GM18870 (cell line): ENCODE results near the gene EYA2.

Experiments used
- ATAC-seq: cut with Tn5 transposase; IDR thresholded peaks from one replicate; pipeline ENCODE4 v1.9.1; 2021; ENCODE audit warnings: moderate library complexity; ENCODE audit not compliant: unreplicated experiment

EYA2 gene

GRCh38 chr20:47058236-47058635, 163.6 kb downstream of the EYA2 start:
- no peak for ATAC-seq

- ATAC-seq = no peak
Measured at GRCh38 chr20:47059536-47059935, 164.9 kb downstream of the EYA2 start.

DNA sequence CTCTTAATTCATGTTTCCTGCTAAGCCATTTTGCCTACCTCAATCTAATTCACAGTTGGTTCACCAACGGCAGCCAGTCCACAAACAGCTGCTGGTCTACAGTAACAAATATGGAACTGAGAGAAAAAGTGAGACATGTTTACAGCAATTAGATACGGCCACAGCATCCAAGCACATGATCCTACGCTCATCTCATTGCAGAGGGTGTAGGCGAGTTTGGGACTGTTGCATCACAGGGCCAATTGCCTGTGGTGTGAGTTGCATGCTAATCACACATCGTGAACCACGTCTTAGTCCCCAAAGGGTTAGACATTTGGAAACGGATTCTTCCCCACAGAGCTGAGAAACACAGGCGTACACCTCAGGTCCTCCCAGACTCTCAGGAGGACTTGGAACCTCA, 166.9 kb downstream of the EYA2 start:
- ATAC-seq = no peak

DNA sequence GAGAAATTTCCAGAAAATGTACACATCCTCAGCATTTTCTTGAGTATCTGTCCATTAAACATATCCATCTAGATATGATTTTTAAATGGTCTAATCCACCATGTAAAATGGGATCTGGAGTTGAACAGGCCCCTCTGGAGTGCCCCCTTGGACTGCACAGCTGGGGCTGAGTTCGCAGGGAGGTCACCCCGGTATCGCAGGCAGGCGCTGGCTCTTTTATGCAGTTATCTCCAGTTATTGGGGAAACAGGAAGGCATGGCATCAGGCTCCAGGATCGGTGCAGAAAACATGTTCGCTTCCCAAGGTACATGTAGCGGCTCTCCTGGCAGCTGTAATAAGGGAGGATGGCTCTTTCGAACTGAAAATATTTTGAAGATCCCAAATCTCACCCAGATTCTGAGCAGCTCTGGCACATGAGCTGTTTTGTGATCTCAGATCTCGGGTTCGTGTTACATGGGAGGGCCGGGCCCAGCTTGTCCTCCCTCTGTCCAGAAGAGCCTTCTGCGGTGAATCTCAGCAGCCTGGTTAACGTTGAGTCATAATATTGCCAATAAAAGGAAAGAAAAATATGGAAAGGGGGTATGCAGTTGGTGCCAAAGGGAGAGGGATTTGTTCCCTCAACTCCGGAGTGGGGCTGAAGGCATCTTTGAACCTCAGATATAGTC, 167.7 kb downstream of the EYA2 start:
- ATAC-seq = no peak

GRCh38 chr20:47063407-47063806, 168.8 kb downstream of the EYA2 start:
- no peak for ATAC-seq

GRCh38 chr20:47063808-47064207, 169.2 kb downstream of the EYA2 start:
- ATAC-seq = no peak

- ATAC-seq = no peak
Measured at GRCh38 chr20:47066484-47067270, 172.0 kb downstream of the EYA2 start.

GRCh38 chr20:47067776-47068175, 173.1 kb downstream of the EYA2 start:
- no peak for ATAC-seq

DNA sequence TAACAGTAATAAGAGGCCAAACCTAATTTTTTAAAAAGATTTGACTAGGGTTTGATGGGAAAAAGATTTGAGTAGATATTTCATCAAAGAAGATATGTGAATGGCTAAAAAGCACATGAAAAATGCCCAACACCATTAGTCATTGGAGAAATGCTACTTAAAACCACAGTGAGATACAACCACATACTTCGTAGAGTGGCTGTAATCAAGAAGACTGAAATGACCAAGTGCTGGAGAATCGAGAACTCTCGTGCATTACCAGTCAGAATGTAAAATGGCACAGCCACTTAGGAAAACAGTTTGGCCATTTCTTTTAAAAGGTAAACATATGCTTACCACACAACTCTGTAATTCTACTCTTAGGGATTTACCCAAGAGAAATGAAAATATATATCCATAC, 175.5 kb downstream of the EYA2 start:
- no peak for ATAC-seq

GRCh38 chr20:47071646-47072185, 177.1 kb downstream of the EYA2 start:
- no peak for ATAC-seq

GRCh38 chr20:47073766-47074475, 179.3 kb downstream of the EYA2 start:
- ATAC-seq = no peak

DNA sequence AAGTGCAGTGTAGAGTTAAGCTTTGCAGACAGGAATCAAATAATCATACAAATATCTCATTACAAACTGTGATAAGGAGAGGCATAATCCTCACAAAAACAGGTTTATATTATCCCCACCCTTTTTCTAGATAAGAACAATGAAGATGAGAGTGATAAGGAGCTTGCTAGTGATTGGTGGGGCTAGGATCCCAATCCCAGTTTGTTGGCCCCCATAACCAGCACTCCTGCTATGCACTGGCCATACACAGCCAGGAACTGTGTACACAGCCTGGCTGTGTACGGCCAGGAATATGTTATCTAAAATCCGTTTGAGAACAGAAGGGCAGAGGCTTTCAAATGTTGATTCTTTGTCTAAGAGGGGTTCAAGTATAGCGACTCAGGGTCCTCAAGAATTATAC, 180.6 kb downstream of the EYA2 start:
- ATAC-seq = no peak

- ATAC-seq = no peak
Measured at GRCh38 chr20:47079047-47079446, 184.4 kb downstream of the EYA2 start.

GRCh38 chr20:47080365-47080764, 185.7 kb downstream of the EYA2 start:
- no peak for ATAC-seq

DNA sequence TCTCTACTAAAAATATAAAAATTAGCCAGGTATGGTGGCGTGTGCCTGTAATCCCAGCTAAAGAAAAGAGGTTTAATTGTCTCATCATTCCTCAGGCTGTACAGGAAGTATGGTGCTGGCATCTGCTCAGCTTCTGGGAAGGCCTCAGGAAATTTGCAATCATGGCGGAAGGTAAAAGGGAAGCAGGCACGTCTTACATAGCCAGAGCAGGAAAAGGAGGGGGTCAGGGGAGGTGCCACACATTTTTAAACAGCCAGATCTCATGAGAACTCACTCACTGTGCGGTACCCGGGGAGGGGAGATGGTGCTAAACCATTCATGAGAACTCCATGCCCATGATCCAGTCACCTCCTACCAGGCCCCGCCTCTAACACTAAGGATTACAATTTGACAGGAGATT, 191.7 kb downstream of the EYA2 start:
- no peak for ATAC-seq

GRCh38 chr20:47088335-47088734, 193.7 kb downstream of the EYA2 start:
- ATAC-seq = no peak

DNA sequence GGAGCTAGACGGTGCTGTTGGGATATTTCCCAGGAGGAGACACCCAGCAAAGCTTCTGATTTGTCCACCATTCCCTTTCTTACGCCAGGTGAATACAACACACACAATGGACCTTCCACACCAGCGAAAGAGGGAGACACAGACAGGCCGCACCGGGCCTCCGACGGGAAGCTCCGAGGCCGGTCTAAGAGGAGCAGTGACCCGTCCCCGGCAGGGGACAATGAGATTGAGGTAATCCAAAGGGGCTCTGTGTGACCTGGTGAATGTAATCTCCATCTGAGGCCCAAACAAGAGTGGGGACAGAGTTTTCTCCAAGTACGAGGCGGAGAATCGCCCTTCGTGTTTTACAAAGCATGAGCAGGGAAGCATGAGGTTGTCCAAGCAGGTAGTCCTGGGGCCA, 194.5 kb downstream of the EYA2 start:
- no peak for ATAC-seq

DNA sequence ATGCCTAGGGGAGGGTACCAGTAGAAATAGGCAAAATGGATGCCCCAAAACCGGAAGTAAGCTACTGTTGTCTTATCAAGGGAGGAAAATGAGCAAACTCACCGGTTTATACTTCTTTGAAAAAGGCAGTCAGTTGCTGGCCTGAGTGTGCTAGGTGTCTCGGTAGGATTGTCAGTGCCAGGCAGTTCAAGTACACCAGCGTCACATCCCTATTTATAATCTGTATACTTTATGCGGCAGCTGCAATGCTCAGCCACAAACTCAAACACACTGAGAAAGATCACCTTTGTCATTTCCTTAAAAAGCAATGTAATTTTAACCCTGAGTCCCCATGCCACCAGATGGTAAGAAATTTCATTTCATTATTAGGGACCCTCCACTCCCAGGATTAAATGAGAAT, 196.2 kb downstream of the EYA2 start:
- no peak for ATAC-seq

GRCh38 chr20:47093320-47093966, 198.8 kb downstream of the EYA2 start:
- ATAC-seq = no peak

GRCh38 chr20:47095690-47096089, 201.0 kb downstream of the EYA2 start:
- no peak for ATAC-seq
